Measurements from ENCODE around the gene KCNN1. TPM values are rescaled to one million over a fixed set of nuclear protein-coding genes. Genes with fewer than 3 reads are reported as not detected.

The KCNN1 gene
- total RNA-seq, 1 experiment from 2014 or later: 0.90 TPM

DNA sequence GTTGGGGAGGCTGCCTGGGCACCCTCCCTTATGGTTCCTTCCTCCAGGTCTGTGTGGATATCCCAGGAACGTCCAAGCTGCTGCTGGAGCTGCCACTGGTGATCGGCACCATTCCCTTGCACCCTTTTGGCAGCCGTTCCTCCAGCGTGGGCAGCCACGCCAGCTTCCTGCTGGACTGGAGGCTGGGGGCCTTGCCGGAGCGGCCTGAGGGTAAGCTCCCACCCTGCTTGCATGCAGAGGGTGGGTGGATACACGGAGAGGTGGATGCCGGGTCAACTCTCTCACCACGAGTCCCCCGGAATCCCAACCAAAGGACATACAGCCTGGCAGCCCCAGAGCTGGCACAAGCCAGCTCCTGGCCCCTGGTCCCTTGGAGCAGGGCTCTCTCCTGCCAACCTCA lies 43.2 kb downstream of the KCNN1 start:
- ATAC-seq: no peak
- ChIA-PET CTCF (interaction anchor here (0.9 kb wide), 1 partner anchor 12 kb away, joined by 5 read pairs; no protein-coding TSS in a partner anchor), POLR2A (no interaction called here)

DNA sequence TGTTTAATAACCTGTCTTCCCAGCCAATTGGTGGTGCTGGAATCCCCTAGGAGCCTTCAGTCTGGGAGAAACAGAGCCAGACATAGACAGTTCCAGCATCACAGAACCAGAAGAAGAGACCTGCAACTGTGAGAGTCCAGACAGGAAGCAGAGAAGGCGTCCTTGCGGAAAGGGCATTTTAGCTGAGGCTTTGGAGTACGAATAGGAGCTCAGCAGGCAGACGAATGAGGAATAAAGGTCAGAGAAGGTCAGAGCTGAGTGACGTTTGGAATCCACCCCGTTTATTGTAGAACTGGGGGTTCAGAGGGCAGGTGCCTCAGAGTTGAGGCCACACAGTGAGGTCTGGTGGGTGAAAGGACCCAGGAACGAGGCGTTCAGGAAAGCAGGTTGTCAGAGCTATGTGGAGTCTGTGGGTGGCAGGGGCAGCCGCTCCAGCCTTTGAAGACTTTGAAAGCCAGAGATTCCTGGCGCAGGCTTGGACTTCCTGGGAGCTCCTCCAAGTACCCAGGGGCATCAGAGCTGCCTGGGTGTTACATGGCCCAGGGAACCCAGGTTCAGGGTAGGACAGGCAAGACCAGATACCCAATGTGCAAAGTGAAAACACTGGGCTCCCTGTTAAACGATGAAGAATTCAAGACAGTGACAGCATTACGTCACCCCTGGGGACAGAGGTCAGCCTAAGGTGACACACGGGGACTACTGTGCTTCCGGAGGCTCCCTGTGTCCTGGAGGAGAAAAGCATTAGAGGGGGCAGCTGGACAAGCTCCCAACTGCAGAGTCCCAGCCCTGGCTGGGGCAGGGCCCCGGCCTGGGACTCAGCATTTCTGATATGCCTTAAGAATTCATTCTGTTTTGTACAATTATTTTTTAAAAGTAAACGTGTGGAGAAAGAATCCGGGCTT lies 46.6 kb downstream of the KCNN1 start:
- peak; percentile 37; the same call in 1 of the 2 replicates for ATAC-seq
- H3K27ac ChIP-seq (ENCODE audit: low read length): no peak overlapping the region; the same call in 1 of the 2 replicates
- TF ChIP-seq REST (IDR thresholded peaks at IDR 0.05; ENCODE audit: insufficient read depth in 1 of 2, low read depth in 2 of 2, low read length in 1 of 2) (no peak), TCF7L2 (IDR thresholded peaks at IDR 0.05; ENCODE audit: low read depth, low read length) (peak; percentile 86)
- TSS peak; percentile 91 for BruUV-seq (replicated peaks)
- CTCF ChIA-PET: no interaction called here
- peaks cover 19% of the 10 kb centered on the region for H3K4me1 ChIP-seq (ENCODE audit: control insufficient read depth, insufficient read depth, low read length)
- H3K4me3 ChIP-seq (ENCODE audit: low read depth in 2 of 2, low read length in 2 of 2): no peak overlapping the region
- in situ Hi-C loops (cut with HindIII; ENCODE audit: low pct_unique_long_range_greater_than_20kb, low sequenced_read_pairs) (no loop called here), intact Hi-C loops (cut with micrococcal nuclease; ENCODE audit: unreplicated experiment) (no loop called here)
- DNase-seq (ENCODE audit: low read depth, low spot score): no peak
- no peaks in the 10 kb centered on the region for H3K9me3 ChIP-seq (ENCODE audit: control insufficient read depth, insufficient read depth, low read depth, low read length)
- no peaks in the 10 kb centered on the region for H3K27me3 ChIP-seq (ENCODE audit: control insufficient read depth, insufficient read depth, low read length)
- no peaks in the 10 kb centered on the region for H3K36me3 ChIP-seq (ENCODE audit: control insufficient read depth, insufficient read depth, low read length)
- POLR2A ChIA-PET: no interaction called here

More for the DNA sequence above, 43.2 kb downstream of the KCNN1 start:
- H3K4me3 ChIP-seq (ENCODE audit: low read depth in 2 of 2, low read length in 2 of 2): no peak overlapping the region
- in situ Hi-C loops (cut with HindIII; ENCODE audit: low pct_unique_long_range_greater_than_20kb, low sequenced_read_pairs) (no loop called here), intact Hi-C loops (cut with micrococcal nuclease; ENCODE audit: unreplicated experiment) (no loop called here)
- peaks cover 18% of the 10 kb centered on the region for H3K4me1 ChIP-seq (ENCODE audit: control insufficient read depth, insufficient read depth, low read length)
- H3K9me3 ChIP-seq (ENCODE audit: control insufficient read depth, insufficient read depth, low read depth, low read length): no peaks in the 10 kb centered on the region
- no peak for DNase-seq (ENCODE audit: low read depth, low spot score)
- H3K36me3 ChIP-seq (ENCODE audit: control insufficient read depth, insufficient read depth, low read length): no peaks in the 10 kb centered on the region
- no TSS peak for BruUV-seq (replicated peaks)
- no peak overlapping the region for H3K27ac ChIP-seq (ENCODE audit: low read length)
- no peaks in the 10 kb centered on the region for H3K27me3 ChIP-seq (ENCODE audit: control insufficient read depth, insufficient read depth, low read length)
- TF ChIP-seq TCF7L2 (IDR thresholded peaks at IDR 0.05; ENCODE audit: low read depth, low read length) (no peak), SIN3A (IDR thresholded peaks at IDR 0.05; ENCODE audit: borderline replicate concordance, insufficient read depth, low read depth, low read length) (no peak), REST (IDR thresholded peaks at IDR 0.05; ENCODE audit: insufficient read depth in 1 of 2, low read depth in 2 of 2, low read length in 1 of 2) (no peak), POLR2AphosphoS5 (IDR thresholded peaks at IDR 0.05; ENCODE audit: low read depth, low read length) (no peak)
- TF ChIP-seq, protein P1, sequence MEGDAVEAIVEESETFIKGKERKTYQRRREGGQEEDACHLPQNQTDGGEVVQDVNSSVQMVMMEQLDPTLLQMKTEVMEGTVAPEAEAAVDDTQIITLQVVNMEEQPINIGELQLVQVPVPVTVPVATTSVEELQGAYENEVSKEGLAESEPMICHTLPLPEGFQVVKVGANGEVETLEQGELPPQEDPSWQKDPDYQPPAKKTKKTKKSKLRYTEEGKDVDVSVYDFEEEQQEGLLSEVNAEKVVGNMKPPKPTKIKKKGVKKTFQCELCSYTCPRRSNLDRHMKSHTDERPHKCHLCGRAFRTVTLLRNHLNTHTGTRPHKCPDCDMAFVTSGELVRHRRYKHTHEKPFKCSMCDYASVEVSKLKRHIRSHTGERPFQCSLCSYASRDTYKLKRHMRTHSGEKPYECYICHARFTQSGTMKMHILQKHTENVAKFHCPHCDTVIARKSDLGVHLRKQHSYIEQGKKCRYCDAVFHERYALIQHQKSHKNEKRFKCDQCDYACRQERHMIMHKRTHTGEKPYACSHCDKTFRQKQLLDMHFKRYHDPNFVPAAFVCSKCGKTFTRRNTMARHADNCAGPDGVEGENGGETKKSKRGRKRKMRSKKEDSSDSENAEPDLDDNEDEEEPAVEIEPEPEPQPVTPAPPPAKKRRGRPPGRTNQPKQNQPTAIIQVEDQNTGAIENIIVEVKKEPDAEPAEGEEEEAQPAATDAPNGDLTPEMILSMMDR (IDR thresholded peaks at IDR 0.05): no peak

Data from Panc1 (cell line).